SU-DHL-6 (cell line): ENCODE measurements around the gene HPX.

Experiments
- H2AFZ ChIP-seq: fragments of 200-600 bp; sonication (generic); 2 replicates; pipeline ENCODE4 v1.6.1; 2014; ENCODE audit warnings: low read depth, mild to moderate bottlenecking, moderate library complexity, mixed read lengths, antibody characterized with exemption, low read length; ENCODE audit not compliant: severe bottlenecking
- H3F3A ChIP-seq: fragments of 200-600 bp; shearing (Covaris generic); 2 replicates; pipeline ENCODE4 v1.6.0; 2016; ENCODE audit warnings: antibody characterized with exemption, mild to moderate bottlenecking; ENCODE audit not compliant: insufficient read depth
- H3K27ac ChIP-seq: fragments of 200-600 bp; sonication (generic); 2 replicates; pipeline ENCODE4 v1.5.1; 2016; ENCODE audit warnings: low read depth, mild to moderate bottlenecking, low read length, moderate library complexity, mixed read lengths
- H3K27me3 ChIP-seq: fragments of 200-600 bp; sonication (generic), shearing (Covaris generic); 2 replicates; pipeline ENCODE4 v1.6.0; 2014; ENCODE audit warnings: mild to moderate bottlenecking, low read length
- H3K36me3 ChIP-seq: fragments of 200-600 bp; sonication (generic); 2 replicates; pipeline ENCODE4 v1.6.1; 2014; ENCODE audit warnings: mild to moderate bottlenecking, low read length, mixed read lengths
- H3K4me2 ChIP-seq: fragments of 300-600, 200-600 bp; shearing (Covaris generic), sonication (generic); 2 replicates; pipeline ENCODE4 v1.6.0; 2014; ENCODE audit warnings: low read length, low read depth, mild to moderate bottlenecking; ENCODE audit not compliant: poor library complexity, severe bottlenecking
- H3K4me3 ChIP-seq: fragments of 200-600 bp; sonication (generic); 2 replicates; pipeline ENCODE4 v1.5.1; 2014; ENCODE audit warnings: antibody characterized with exemption, low read length, mild to moderate bottlenecking, mixed read lengths; ENCODE audit not compliant: insufficient read depth, poor library complexity, severe bottlenecking
- H3K79me2 ChIP-seq: fragments of 200-600 bp; sonication (generic); 2 replicates; pipeline ENCODE4 v1.6.1; 2014; ENCODE audit warnings: mild to moderate bottlenecking, low read length, moderate library complexity; ENCODE audit not compliant: insufficient read depth
- H3K9ac ChIP-seq: fragments of 200-600 bp; sonication (generic); 2 replicates; pipeline ENCODE4 v1.7.0; 2014; ENCODE audit warnings: mild to moderate bottlenecking, low read length
- H3K9me2 ChIP-seq: fragments of 200-600 bp; sonication (generic); replicated peaks from 2 replicates; pipeline ENCODE4 v1.6.1; 2014; ENCODE audit warnings: low read length; ENCODE audit not compliant: insufficient read depth
- H3K9me3 ChIP-seq: fragments of 200-600 bp; sonication (generic); 2 replicates; pipeline ENCODE4 v1.6.1; 2014; ENCODE audit warnings: low read length, mixed read lengths; ENCODE audit not compliant: insufficient read depth
- H4K20me1 ChIP-seq: fragments of 200-600 bp; sonication (generic); 2 replicates; pipeline ENCODE4 v1.6.1; 2014; ENCODE audit warnings: low read depth, mild to moderate bottlenecking, antibody characterized with exemption, low read length, moderate library complexity, mixed read lengths
- EZH2phosphoT487 ChIP-seq: fragments of 200-600 bp; sonication (generic), shearing (Covaris generic); conservative IDR thresholded peaks from 2 replicates; pipeline ENCODE4 v1.6.1; 2018; ENCODE audit warnings: mild to moderate bottlenecking, antibody characterized with exemption, low read length, moderate library complexity, mixed read lengths
- TF ChIP-seq, protein P1 (sequence below): fragments of 200-600 bp; sonication (generic); IDR thresholded peaks from one replicate; pipeline ENCODE4 v1.5.1; 2017; ENCODE audit warnings: antibody characterized with exemption, mild to moderate bottlenecking, low read length, moderate library complexity; ENCODE audit not compliant: insufficient read depth, poor library complexity, severe bottlenecking

Gene HPX

GRCh38 chr11:6431861-6432260 is 8.9 kb downstream of the HPX start:
- Histone ChIP-seq H3K9me2 (no peaks in the 10 kb centered on the region), H3K9me3 (no peaks in the 10 kb centered on the region), H3K27ac (no peak overlapping the region), H2AFZ (no peak overlapping the region), H3F3A (peaks cover 6% of the 10 kb centered on the region; the same call in 1 of the 2 replicates), H4K20me1 (no peaks in the 10 kb centered on the region), H3K9ac (no peak overlapping the region), H3K36me3 (no peaks in the 10 kb centered on the region), H3K4me3 (no peak overlapping the region), H3K79me2 (no peaks in the 10 kb centered on the region), H3K4me2 (no peak overlapping the region), H3K27me3 (no peaks in the 10 kb centered on the region)
- TF ChIP-seq, protein P1, sequence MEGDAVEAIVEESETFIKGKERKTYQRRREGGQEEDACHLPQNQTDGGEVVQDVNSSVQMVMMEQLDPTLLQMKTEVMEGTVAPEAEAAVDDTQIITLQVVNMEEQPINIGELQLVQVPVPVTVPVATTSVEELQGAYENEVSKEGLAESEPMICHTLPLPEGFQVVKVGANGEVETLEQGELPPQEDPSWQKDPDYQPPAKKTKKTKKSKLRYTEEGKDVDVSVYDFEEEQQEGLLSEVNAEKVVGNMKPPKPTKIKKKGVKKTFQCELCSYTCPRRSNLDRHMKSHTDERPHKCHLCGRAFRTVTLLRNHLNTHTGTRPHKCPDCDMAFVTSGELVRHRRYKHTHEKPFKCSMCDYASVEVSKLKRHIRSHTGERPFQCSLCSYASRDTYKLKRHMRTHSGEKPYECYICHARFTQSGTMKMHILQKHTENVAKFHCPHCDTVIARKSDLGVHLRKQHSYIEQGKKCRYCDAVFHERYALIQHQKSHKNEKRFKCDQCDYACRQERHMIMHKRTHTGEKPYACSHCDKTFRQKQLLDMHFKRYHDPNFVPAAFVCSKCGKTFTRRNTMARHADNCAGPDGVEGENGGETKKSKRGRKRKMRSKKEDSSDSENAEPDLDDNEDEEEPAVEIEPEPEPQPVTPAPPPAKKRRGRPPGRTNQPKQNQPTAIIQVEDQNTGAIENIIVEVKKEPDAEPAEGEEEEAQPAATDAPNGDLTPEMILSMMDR, result no peak
- no peak for TF ChIP-seq EZH2phosphoT487

DNA sequence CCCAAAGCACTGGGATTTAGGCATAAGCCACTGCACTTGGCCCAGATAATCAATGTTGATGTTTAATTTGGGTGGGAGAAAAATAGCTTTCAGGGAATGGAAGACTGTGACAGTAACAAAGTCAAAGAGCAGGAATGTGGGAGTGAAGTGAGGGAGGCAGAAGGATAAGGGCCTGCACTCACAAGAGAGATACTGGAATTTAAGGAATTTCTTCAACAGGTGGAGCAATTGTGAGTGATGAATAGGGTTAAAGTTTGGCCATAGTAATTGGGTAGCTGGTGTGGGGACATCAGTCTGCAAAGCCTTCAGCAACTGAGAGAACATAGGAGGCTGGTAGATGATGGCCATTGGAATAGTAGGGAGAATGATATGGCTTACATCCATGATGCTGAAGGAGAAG is 13.3 kb downstream of the HPX start:
- Histone ChIP-seq H3K27ac (no peak overlapping the region), H2AFZ (no peak overlapping the region)

DNA sequence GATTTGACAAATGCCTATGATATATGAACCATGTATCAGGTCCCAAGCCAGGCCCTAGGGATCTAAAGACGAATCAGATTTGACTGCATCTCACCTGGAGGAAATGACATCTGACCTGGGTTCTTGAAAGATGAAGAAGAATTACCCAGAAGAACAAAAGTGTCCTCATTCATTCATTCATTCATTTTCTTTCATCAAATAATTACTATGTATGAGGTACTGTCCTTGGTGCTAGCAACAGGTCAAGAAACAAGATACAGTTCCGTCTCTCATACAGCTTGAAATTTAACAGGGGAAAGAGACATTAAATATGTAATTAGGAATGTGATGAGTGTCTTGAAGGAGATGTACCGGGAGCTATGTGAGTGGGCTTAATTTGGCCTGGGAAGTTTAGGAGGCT is 20.1 kb downstream of the HPX start:
- H3K27me3 ChIP-seq, result no peaks in the 10 kb centered on the region
- no peak overlapping the region for H3K4me3 ChIP-seq
- no peaks in the 10 kb centered on the region for H3K9me2 ChIP-seq
- H3K4me2 ChIP-seq, result no peak overlapping the region
- H3F3A ChIP-seq, result no peaks in the 10 kb centered on the region
- H4K20me1 ChIP-seq, result no peaks in the 10 kb centered on the region
- no peak overlapping the region for H3K9ac ChIP-seq
- H3K79me2 ChIP-seq, result no peaks in the 10 kb centered on the region
- H3K9me3 ChIP-seq, result no peaks in the 10 kb centered on the region
- H3K27ac ChIP-seq, result no peak overlapping the region
- no peak for TF ChIP-seq EZH2phosphoT487
- TF ChIP-seq, protein P1, result no peak
- H2AFZ ChIP-seq, result no peak overlapping the region
- H3K36me3 ChIP-seq, result no peaks in the 10 kb centered on the region

More for the DNA sequence above, 13.3 kb downstream of the HPX start:
- H3K27me3 ChIP-seq, result no peaks in the 10 kb centered on the region
- H3K79me2 ChIP-seq, result no peaks in the 10 kb centered on the region
- H3K9me3 ChIP-seq, result no peaks in the 10 kb centered on the region
- H3K4me2 ChIP-seq, result no peak overlapping the region
- H3F3A ChIP-seq, result no peaks in the 10 kb centered on the region
- H3K4me3 ChIP-seq, result no peak overlapping the region
- H3K9me2 ChIP-seq, result no peaks in the 10 kb centered on the region
- no peak overlapping the region for H3K9ac ChIP-seq
- no peaks in the 10 kb centered on the region for H3K36me3 ChIP-seq
- no peaks in the 10 kb centered on the region for H4K20me1 ChIP-seq
- TF ChIP-seq, protein P1, result no peak
- no peak for TF ChIP-seq EZH2phosphoT487
